Gastroesophageal sphincter (tissue), 3 donors: ENCODE data around the gene ELOF1.

Experiments used
- CTCF ChIP-seq, 4 experiments: fragments of 200-600 bp in 2 of 4; fragments of 450-650 bp in 2 of 4; sonication (generic) in 1 of 4; IDR thresholded peaks; one replicate each; pipeline ENCODE4 v1.5.1; 2017 to 2019; ENCODE audit warnings: antibody characterized with exemption in 4 of 4, mild to moderate bottlenecking in 2 of 4, moderate library complexity in 2 of 4
- EP300 ChIP-seq: sonication (generic); formaldehyde crosslinking; IDR thresholded peaks from one replicate; pipeline ENCODE4 v1.6.1; 2017; ENCODE audit warnings: antibody characterized with exemption, mild to moderate bottlenecking
- POLR2A ChIP-seq, 2 donors: fragments of 450-650 bp; IDR thresholded peaks; one replicate each; pipeline ENCODE4 v1.6.1; 2017; ENCODE audit warnings: antibody characterized with exemption in 2 of 2, mild to moderate bottlenecking in 2 of 2, moderate library complexity in 1 of 2

DNA sequence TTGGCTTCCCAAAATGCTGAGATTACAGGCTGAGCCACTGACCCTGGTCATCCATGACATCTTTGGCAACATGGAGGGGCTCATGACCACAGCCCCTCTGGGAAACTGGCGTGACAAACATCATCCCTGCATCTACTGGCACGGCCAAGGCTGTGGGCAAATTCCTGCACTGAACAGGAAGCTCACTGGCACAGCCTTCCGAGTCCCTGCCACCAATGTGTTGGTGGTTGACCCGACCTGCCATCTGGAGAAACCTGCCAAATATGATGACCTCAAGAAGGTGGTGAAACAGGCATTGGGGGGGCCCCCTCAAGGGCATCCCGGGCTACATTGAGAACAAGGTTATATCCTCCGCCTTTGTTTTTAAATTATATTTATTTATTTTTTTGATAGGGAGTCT is 27.3 kb upstream of the ELOF1 start:
- no peak for TF ChIP-seq POLR2A (IDR thresholded peaks at IDR 0.05)
- TF ChIP-seq CTCF (IDR thresholded peaks at IDR 0.05), result no peak
- TF ChIP-seq EP300, result no peak
